K562 (cell line): ENCODE measurements around the gene HOXB3. TPM values are rescaled to one million over a fixed set of nuclear protein-coding genes. Genes with fewer than 3 reads are reported as not detected.
A peak's percentile ranks its signal among the peaks of the same experiment; 100 is the strongest.

Experiments used
- CBX1 ChIP-seq: sonication (generic); IDR thresholded peaks from 2 replicates; pipeline ENCODE4 v1.6.1; 2016; ENCODE audit warnings: antibody characterized with exemption, low read depth, mild to moderate bottlenecking
- CTCFL ChIP-seq: IDR thresholded peaks from 2 replicates; pipeline ENCODE4 v1.6.1; 2011; ENCODE audit warnings: borderline replicate concordance, low read depth, mild to moderate bottlenecking, moderate library complexity, low read length; ENCODE audit not compliant: insufficient read depth, poor library complexity, severe bottlenecking
- ELK3 ChIP-seq: fragments of 450-650 bp; formaldehyde crosslinking; IDR thresholded peaks from 2 replicates; pipeline ENCODE4 v1.4.0; 2020; ENCODE audit warnings: mild to moderate bottlenecking
- ESRRA ChIP-seq: fragments of 450-650 bp; IDR thresholded peaks from 2 replicates; pipeline ENCODE4 v1.6.1; 2014; ENCODE audit warnings: low read depth, mild to moderate bottlenecking, moderate library complexity, borderline replicate concordance
- GATAD2B ChIP-seq: fragments of 450-650 bp; IDR thresholded peaks from 2 replicates; pipeline ENCODE4 v1.6.1; 2017; ENCODE audit warnings: mild to moderate bottlenecking, borderline replicate concordance
- MGA ChIP-seq: fragments of 450-650 bp; IDR thresholded peaks from 2 replicates; pipeline ENCODE4 v1.6.1; 2016; ENCODE audit warnings: mild to moderate bottlenecking, moderate library complexity
- MTA3 ChIP-seq: fragments of 450-650 bp; formaldehyde crosslinking; IDR thresholded peaks from 2 replicates; pipeline ENCODE4 v1.6.1; 2017; ENCODE audit warnings: mild to moderate bottlenecking, borderline replicate concordance
- RB1 ChIP-seq: fragments of 450-650 bp; IDR thresholded peaks from 2 replicates; pipeline ENCODE4 v1.6.1; 2017; ENCODE audit warnings: low read depth, mild to moderate bottlenecking
- TCF7L2 ChIP-seq: fragments of 150-350 bp; IDR thresholded peaks from 2 replicates; pipeline ENCODE4 v1.6.1; 2016; ENCODE audit warnings: low read depth, mild to moderate bottlenecking, low read length, moderate library complexity
- YBX1 ChIP-seq: fragments of 450-650 bp; IDR thresholded peaks from 2 replicates; pipeline ENCODE4 v1.7.1; 2016; ENCODE audit warnings: mild to moderate bottlenecking
- ZNF184 ChIP-seq: sonication (generic); formaldehyde crosslinking; IDR thresholded peaks from 2 replicates; pipeline ENCODE4 v1.5.0; 2020; ENCODE audit warnings: missing genetic modification reagents
- ZNF408 ChIP-seq: fragments of 250-450 bp; sonication (Bioruptor Pico); IDR thresholded peaks from 2 replicates; pipeline ENCODE4 v1.4.0; 2020; ENCODE audit warnings: low read depth, mild to moderate bottlenecking, moderate library complexity
- polyA plus RNA-seq, 8 experiments: library from polyadenylated mRNA; depleted of rRNA in 4 of 8; stranded (reverse) in 5 of 8; unstranded in 3 of 8; fragments of >200 nt; fragmentation: Nextera tagmentation in 2 of 8; fragmentation: Illumina TruSeq in 1 of 8; extraction: Ambion mirVana in 2 of 8; extraction: Trizol in 1 of 8; gene quantifications; 2 replicates each; pipeline versions ENCODE4 v1.2.1 to v1.2.3, GENCODE V29; 2011 to 2014; ENCODE audit warnings: inconsistent platforms in 1 of 8, missing spikeins in 1 of 8
- total RNA-seq, 7 experiments: library from RNA; depleted of rRNA in 6 of 7; stranded (reverse); fragments of >200 nt in 6 of 7; fragmentation: Illumina TruSeq in 2 of 7; extraction: Trizol in 2 of 7; gene quantifications; 2 replicates each; pipeline versions ENCODE4 v1.2.1 to v1.2.3, GENCODE V29; 2011 to 2021; ENCODE audit warnings: low replicate concordance in 1 of 7

The HOXB3 gene
- total and polyA plus RNA-seq, 9 of the 15 experiments (the other 6 are each of a cell fraction or from before 2014, with no cell fraction given) = 2.4 to 41.3 (median 20.2) TPM

GRCh38 chr17:48578616-48579470, 11.2 kb downstream of the HOXB3 start (continued):
- TF ChIP-seq ELK3 (CRISPR knock-in tag) (no peak), GATAD2B (no peak), CBX1 (0 out of 2 replicates have a peak, but pooled peaks have one; percentile 24), ESRRA (no peak), RB1 (no peak), ZNF184 (no peak), CTCFL (no peak), MTA3 (0 out of 2 replicates have a peak, but pooled peaks have one; percentile 43), ZNF408 (CRISPR knock-in tag) (no peak), MGA (no peak), TCF7L2 (no peak), YBX1 (no peak)
